Naive thymus-derived CD8-positive, alpha-beta T cell (primary cell): ENCODE measurements around the gene LMX1A. TPM values are rescaled to one million over a fixed set of nuclear protein-coding genes. Genes with fewer than 3 reads are reported as not detected.

ENCODE experiments used
- ATAC-seq, 2 donors: fragments of 150-1000 bp; cut with Tn5 transposase in 1 of 2; sonication (Bioruptor Pico), chemical (Tn5 transposase) in 1 of 2; 1 replicate in 1 of 2; 2 replicates in 1 of 2; pipeline ENCODE4 v1.10.0; 2021; ENCODE audit warnings: mild to moderate bottlenecking in 2 of 2, moderate library complexity in 2 of 2
- POLR2A ChIA-PET: fragments of 350-600 bp; sonication (Branson Sonifier 250); formaldehyde crosslinking; loops from one replicate; lab custom pipeline; 2021; ENCODE audit warnings: antibody characterized with exemption; lab: Charles Lee
- DNase-seq, 10 donors: peaks; one replicate each; pipeline versions ENCODE4 v3.0.0 to v3.0.0-alpha.2; 2020 to 2022
- H3K27ac Mint-ChIP-seq, 10 donors: one replicate each; pipeline ENCODE4 v1.8.0; 2020 to 2022; ENCODE audit warnings: mild to moderate bottlenecking in 10 of 10, mixed read lengths in 10 of 10, moderate library complexity in 4 of 10, inconsistent platforms in 1 of 10
- H3K27me3 Mint-ChIP-seq, 5 donors: one replicate each; pipeline ENCODE4 v1.8.0; 2021 to 2022; ENCODE audit warnings: mixed read lengths in 5 of 5
- H3K36me3 Mint-ChIP-seq, 3 donors: one replicate each; pipeline ENCODE4 v1.8.0; 2020 to 2022; ENCODE audit warnings: mixed read lengths in 3 of 3, mild to moderate bottlenecking in 2 of 3, inconsistent platforms in 1 of 3
- H3K4me1 Mint-ChIP-seq, 4 donors: one replicate each; pipeline ENCODE4 v1.8.0; 2021 to 2022; ENCODE audit warnings: mixed read lengths in 4 of 4
- H3K4me3 Mint-ChIP-seq, 10 donors: one replicate each; pipeline ENCODE4 v1.8.0; 2020 to 2022; ENCODE audit warnings: mild to moderate bottlenecking in 10 of 10, mixed read lengths in 10 of 10, moderate library complexity in 6 of 10, inconsistent platforms in 1 of 10
- H3K9me3 Mint-ChIP-seq, 9 donors: one replicate each; pipeline ENCODE4 v1.8.0; 2020 to 2022; ENCODE audit warnings: mixed read lengths in 9 of 9, mild to moderate bottlenecking in 3 of 9, inconsistent platforms in 1 of 9, moderate library complexity in 1 of 9
- polyA plus RNA-seq, 3 donors: library from polyadenylated mRNA; unstranded; fragments of 300-500 nt; fragmentation: Illumina TruSeq; gene quantifications; one replicate each; pipeline ENCODE4 v1.2.3, GENCODE V29; 2021
- total RNA-seq, 8 experiments: library from RNA in 2 of 8; stranded (reverse) in 2 of 8; gene quantifications; one replicate each; pipeline ENCODE4 v1.2.3 and lab custom pipeline; 2021 to 2026

LMX1A gene
- total and polyA plus RNA-seq, 5 experiments from 2014 or later: not detected

- Mint-ChIP-seq H3K36me3 (no peaks in the 10 kb centered on the region), H3K27ac (no peak overlapping the region), H3K9me3 (peaks cover 0 to 1% (median 0%) of the 10 kb centered on the region in 9 donors), H3K4me1 (no peaks in the 10 kb centered on the region), H3K27me3 (peaks cover 4 to 50% (median 20%) of the 10 kb centered on the region in 5 donors), H3K4me3 (no peak overlapping the region)
- ATAC-seq (no peak), DNase-seq (no peak)
- POLR2A ChIA-PET: no interaction called here
Observed at GRCh38 chr1:165216254-165216653, 140.3 kb downstream of the LMX1A start.

- peaks cover 0 to 1% (median 0%) of the 10 kb centered on the region in 9 donors for H3K9me3 Mint-ChIP-seq
- no peaks in the 10 kb centered on the region for H3K4me1 Mint-ChIP-seq
- H3K27me3 Mint-ChIP-seq: peaks cover 4 to 56% (median 23%) of the 10 kb centered on the region in 5 donors
- H3K36me3 Mint-ChIP-seq: no peaks in the 10 kb centered on the region
- no peak for DNase-seq
- H3K27ac Mint-ChIP-seq: no peak overlapping the region
- ATAC-seq: no peak
- no peak overlapping the region for H3K4me3 Mint-ChIP-seq
- POLR2A ChIA-PET: no interaction called here
Observed at GRCh38 chr1:165215676-165216075, 140.8 kb downstream of the LMX1A start.

- Mint-ChIP-seq H3K4me1 (no peaks in the 10 kb centered on the region), H3K27ac (no peak overlapping the region), H3K27me3 (peaks cover 0 to 38% (median 6%) of the 10 kb centered on the region in 5 donors), H3K36me3 (no peaks in the 10 kb centered on the region), H3K4me3 (no peak overlapping the region), H3K9me3 (no peaks in the 10 kb centered on the region)
- POLR2A ChIA-PET: no interaction called here
- ATAC-seq (no peak), DNase-seq (no peak)
Observed at GRCh38 chr1:165212229-165212628, 144.3 kb downstream of the LMX1A start.

GRCh38 chr1:165207853-165208515 lies 148.5 kb downstream of the LMX1A start:
- H3K4me3 Mint-ChIP-seq: no peak overlapping the region
- H3K9me3 Mint-ChIP-seq: no peaks in the 10 kb centered on the region
- peaks cover 0 to 24% (median 4%) of the 10 kb centered on the region in 5 donors for H3K27me3 Mint-ChIP-seq
- ATAC-seq (no peak), DNase-seq (no peak)
- H3K27ac Mint-ChIP-seq: no peak overlapping the region
- H3K4me1 Mint-ChIP-seq: no peaks in the 10 kb centered on the region
- POLR2A ChIA-PET: no interaction called here
- no peaks in the 10 kb centered on the region for H3K36me3 Mint-ChIP-seq

- DNase-seq: no peak
- Mint-ChIP-seq H3K27me3 (peaks cover 0 to 7% (median 0%) of the 10 kb centered on the region in 5 donors), H3K4me3 (no peak overlapping the region), H3K4me1 (no peaks in the 10 kb centered on the region), H3K27ac (no peak overlapping the region), H3K36me3 (no peaks in the 10 kb centered on the region), H3K9me3 (no peaks in the 10 kb centered on the region)
- no peak for ATAC-seq
- POLR2A ChIA-PET: no interaction called here
Observed at GRCh38 chr1:165205145-165205544, 151.4 kb downstream of the LMX1A start.

- Mint-ChIP-seq H3K4me1 (no peaks in the 10 kb centered on the region), H3K9me3 (no peaks in the 10 kb centered on the region), H3K27me3 (peaks cover 0 to 5% (median 0%) of the 10 kb centered on the region in 5 donors), H3K36me3 (no peaks in the 10 kb centered on the region), H3K4me3 (no peak overlapping the region), H3K27ac (no peak overlapping the region)
- ATAC-seq (no peak), DNase-seq (no peak)
- POLR2A ChIA-PET: no interaction called here
Observed at GRCh38 chr1:165204548-165204947, 152.0 kb downstream of the LMX1A start.

GRCh38 chr1:165191087-165191486 lies 165.4 kb downstream of the LMX1A start:
- ATAC-seq (no peak), DNase-seq (no peak)
- Mint-ChIP-seq H3K9me3 (peaks cover 0 to 3% (median 0%) of the 10 kb centered on the region in 9 donors), H3K4me1 (no peaks in the 10 kb centered on the region), H3K27me3 (peaks cover 0 to 9% (median 3%) of the 10 kb centered on the region in 5 donors), H3K4me3 (no peak overlapping the region), H3K27ac (no peak overlapping the region), H3K36me3 (no peaks in the 10 kb centered on the region)
- POLR2A ChIA-PET: no interaction called here

- Mint-ChIP-seq H3K9me3 (peaks cover 0 to 4% (median 2%) of the 10 kb centered on the region in 9 donors), H3K27ac (no peak overlapping the region), H3K36me3 (no peaks in the 10 kb centered on the region), H3K4me1 (no peaks in the 10 kb centered on the region), H3K27me3 (peaks cover 0 to 9% (median 3%) of the 10 kb centered on the region in 5 donors), H3K4me3 (no peak overlapping the region)
- POLR2A ChIA-PET: no interaction called here
- ATAC-seq (no peak), DNase-seq (no peak)
Observed at GRCh38 chr1:165189913-165190312, 166.6 kb downstream of the LMX1A start.

GRCh38 chr1:165189011-165189410 lies 167.5 kb downstream of the LMX1A start:
- ATAC-seq: no peak
- Mint-ChIP-seq H3K36me3 (no peaks in the 10 kb centered on the region), H3K27me3 (peaks cover 0 to 9% (median 3%) of the 10 kb centered on the region in 5 donors), H3K27ac (no peak overlapping the region), H3K4me3 (no peak overlapping the region), H3K4me1 (no peaks in the 10 kb centered on the region), H3K9me3 (peaks cover 0 to 13% (median 2%) of the 10 kb centered on the region in 9 donors)
- POLR2A ChIA-PET: no interaction called here
- no peak for DNase-seq

GRCh38 chr1:165187031-165188009 lies 169.2 kb downstream of the LMX1A start:
- H3K4me3 Mint-ChIP-seq: no peak overlapping the region
- no peaks in the 10 kb centered on the region for H3K4me1 Mint-ChIP-seq
- DNase-seq: no peak
- POLR2A ChIA-PET: no interaction called here
- H3K27me3 Mint-ChIP-seq: peaks cover 0 to 13% (median 6%) of the 10 kb centered on the region in 5 donors
- peaks cover 0 to 5% (median 4%) of the 10 kb centered on the region in 3 donors for H3K36me3 Mint-ChIP-seq
- H3K27ac Mint-ChIP-seq: no peak overlapping the region
- no peak for ATAC-seq
- peaks cover 2 to 23% (median 8%) of the 10 kb centered on the region in 9 donors for H3K9me3 Mint-ChIP-seq

GRCh38 chr1:165185161-165185889 lies 171.2 kb downstream of the LMX1A start:
- peaks cover 0 to 7% (median 4%) of the 10 kb centered on the region in 3 donors for H3K36me3 Mint-ChIP-seq
- H3K27ac Mint-ChIP-seq: no peak overlapping the region
- no peak for ATAC-seq
- H3K9me3 Mint-ChIP-seq: peaks cover 4 to 28% (median 12%) of the 10 kb centered on the region in 9 donors
- POLR2A ChIA-PET: no interaction called here
- no peaks in the 10 kb centered on the region for H3K4me1 Mint-ChIP-seq
- H3K4me3 Mint-ChIP-seq: no peak overlapping the region
- peaks cover 0 to 12% (median 4%) of the 10 kb centered on the region in 5 donors for H3K27me3 Mint-ChIP-seq
- DNase-seq: no peak

GRCh38 chr1:165182975-165183374 lies 173.5 kb downstream of the LMX1A start:
- DNase-seq (no peak), ATAC-seq (no peak)
- peaks cover 0 to 19% (median 4%) of the 10 kb centered on the region in 5 donors for H3K27me3 Mint-ChIP-seq
- H3K4me3 Mint-ChIP-seq: no peak overlapping the region
- H3K36me3 Mint-ChIP-seq: peaks cover 0 to 7% (median 4%) of the 10 kb centered on the region in 3 donors
- H3K27ac Mint-ChIP-seq: no peak overlapping the region
- POLR2A ChIA-PET: no interaction called here
- H3K4me1 Mint-ChIP-seq: no peaks in the 10 kb centered on the region
- H3K9me3 Mint-ChIP-seq: peaks cover 4 to 28% (median 12%) of the 10 kb centered on the region in 9 donors
